NT2/D1 (cell line): ENCODE data around the gene MYO1E.

Source experiments
- SUZ12 ChIP-seq: IDR thresholded peaks from 2 replicates; pipeline ENCODE4 v1.6.1; 2011; ENCODE audit not compliant: insufficient read length, insufficient read depth; ENCODE audit errors: extremely low read depth
- YY1 ChIP-seq: IDR thresholded peaks from 2 replicates; pipeline ENCODE4 v1.6.1; 2011; ENCODE audit not compliant: insufficient read length, insufficient read depth
- ZNF274 ChIP-seq: IDR thresholded peaks from 2 replicates; pipeline ENCODE4 v1.6.1; 2011; ENCODE audit warnings: mild to moderate bottlenecking, low read depth, low read length

DNA sequence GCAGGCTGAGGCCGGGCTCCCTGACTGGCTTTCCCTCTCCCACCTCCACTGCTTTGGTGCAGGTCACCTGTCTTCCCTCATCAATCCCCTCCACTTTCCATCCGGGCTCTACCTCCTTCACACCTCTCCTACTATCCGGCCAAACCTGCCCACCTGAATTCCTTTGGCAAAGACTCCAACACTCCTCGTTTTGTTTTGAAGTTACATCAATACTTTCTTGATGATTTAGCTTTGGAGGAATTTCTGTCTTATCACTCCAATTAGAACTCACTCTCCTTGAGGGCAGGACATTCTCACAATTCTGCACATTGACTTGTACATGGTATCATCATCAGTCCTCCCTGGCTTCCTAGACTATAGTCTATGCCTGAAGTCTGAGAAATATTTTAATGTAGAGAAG lies 145.7 kb downstream of the MYO1E start:
- TF ChIP-seq ZNF274, result no peak
- TF ChIP-seq YY1, result no peak
- no peak for TF ChIP-seq SUZ12
